Skeletal muscle satellite cell (primary cell): Measurements from ENCODE around the gene ORAI1.
"Not testable (repeated sequence)": the region's sequence is repeated elsewhere in the genome, so short reads cannot be mapped to it uniquely, and the experiment has no call there.

Source experiments
- H3K27me3 ChIP-seq: 2 replicates; pipeline ENCODE4 v1.7.0; 2013; ENCODE audit warnings: low read length; ENCODE audit not compliant: control insufficient read depth, insufficient read depth
- H3K36me3 ChIP-seq: 2 replicates; pipeline ENCODE4 v1.7.0; 2013; ENCODE audit warnings: mild to moderate bottlenecking, control low read depth, low read length; ENCODE audit not compliant: insufficient read depth
- H3K4me1 ChIP-seq: 2 replicates; pipeline ENCODE4 v1.7.0; 2013; ENCODE audit warnings: low read length; ENCODE audit not compliant: control insufficient read depth, insufficient read depth
- H3K4me2 ChIP-seq: 2 replicates; pipeline ENCODE4 v1.7.0; 2013; ENCODE audit warnings: mild to moderate bottlenecking, low read length
- H3K4me3 ChIP-seq: 2 replicates; pipeline ENCODE4 v1.7.0; 2013; ENCODE audit warnings: low read length
- H3K9ac ChIP-seq: 2 replicates; pipeline ENCODE4 v1.7.0; 2013; ENCODE audit warnings: mild to moderate bottlenecking, low read depth, low read length, moderate library complexity
- H3K9me3 ChIP-seq: replicated peaks from 2 replicates; pipeline ENCODE4 v1.7.0; 2013; ENCODE audit warnings: mild to moderate bottlenecking, control low read depth, low read length

Gene ORAI1

DNA sequence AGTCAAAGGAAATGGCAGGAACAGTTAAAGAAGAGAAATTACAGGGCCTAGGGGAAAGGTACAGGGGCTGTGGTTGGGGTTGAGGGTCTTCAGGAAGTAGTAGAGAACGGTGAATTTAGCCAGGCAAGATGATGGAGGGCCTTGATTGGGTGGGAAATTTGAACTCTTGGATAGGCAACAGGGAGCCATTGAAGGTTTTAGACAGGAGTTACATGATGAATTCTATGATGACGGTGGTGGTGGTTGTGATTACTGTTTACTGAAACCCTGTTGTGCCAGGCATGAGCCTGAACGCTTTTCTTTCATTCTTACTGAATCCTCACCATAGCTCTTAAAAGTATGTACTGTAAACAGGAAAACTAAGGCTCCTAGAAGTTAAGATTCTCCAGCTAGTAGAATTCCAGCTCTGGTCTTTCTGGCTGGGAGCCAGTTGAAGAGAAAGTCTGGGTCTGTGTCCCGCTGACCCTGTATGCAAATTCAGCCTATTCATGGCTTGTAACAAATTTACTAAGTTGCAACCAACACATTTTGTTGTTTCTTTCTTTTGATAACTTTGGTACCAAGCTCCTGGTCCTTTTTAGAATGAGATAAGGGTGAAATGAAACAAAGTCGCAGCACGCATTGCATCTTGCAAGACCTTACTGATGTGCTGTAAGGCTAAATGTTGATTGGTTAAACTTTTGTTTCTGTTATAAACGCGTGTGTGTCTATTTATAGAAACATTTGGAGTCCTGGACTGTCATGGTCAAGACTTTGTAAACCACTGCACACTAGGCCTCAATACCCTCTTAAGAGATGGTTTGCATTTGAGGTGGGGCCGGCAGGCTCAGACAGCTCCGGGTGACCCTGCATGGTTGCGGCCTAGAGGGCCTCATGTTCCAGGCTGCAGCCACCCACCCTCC is 6.0 kb downstream of the ORAI1 start:
- Histone ChIP-seq H3K4me2 (no peak overlapping the region), H3K4me3 (no peak overlapping the region), H3K27me3 (no peaks in the 10 kb centered on the region), H3K4me1 (peaks cover 21% of the 10 kb centered on the region), H3K9me3 (no peaks in the 10 kb centered on the region), H3K9ac (no peak overlapping the region), H3K36me3 (no peaks in the 10 kb centered on the region)

DNA sequence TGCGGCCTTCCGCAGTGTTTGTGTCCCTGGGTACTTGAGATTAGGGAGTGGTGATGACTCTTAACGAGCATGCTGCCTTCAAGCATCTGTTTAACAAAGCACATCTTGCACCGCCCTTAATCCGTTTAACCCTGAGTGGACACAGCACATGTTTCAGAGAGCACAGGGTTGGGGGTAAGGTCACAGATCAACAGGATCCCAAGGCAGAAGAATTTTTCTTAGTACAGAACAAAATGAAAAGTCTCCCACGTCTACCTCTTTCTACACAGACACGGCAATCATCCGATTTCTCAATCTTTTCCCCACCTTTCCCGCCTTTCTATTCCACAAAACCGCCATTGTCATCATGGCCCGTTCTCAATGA is 7.5 kb downstream of the ORAI1 start:
- H3K4me3 ChIP-seq, H3K9ac ChIP-seq, H3K9me3 ChIP-seq, H3K4me2 ChIP-seq, H3K36me3 ChIP-seq, H3K27me3 ChIP-seq: not testable (repeated sequence)
- peaks cover 11% of the 10 kb centered on the region for H3K4me1 ChIP-seq

DNA sequence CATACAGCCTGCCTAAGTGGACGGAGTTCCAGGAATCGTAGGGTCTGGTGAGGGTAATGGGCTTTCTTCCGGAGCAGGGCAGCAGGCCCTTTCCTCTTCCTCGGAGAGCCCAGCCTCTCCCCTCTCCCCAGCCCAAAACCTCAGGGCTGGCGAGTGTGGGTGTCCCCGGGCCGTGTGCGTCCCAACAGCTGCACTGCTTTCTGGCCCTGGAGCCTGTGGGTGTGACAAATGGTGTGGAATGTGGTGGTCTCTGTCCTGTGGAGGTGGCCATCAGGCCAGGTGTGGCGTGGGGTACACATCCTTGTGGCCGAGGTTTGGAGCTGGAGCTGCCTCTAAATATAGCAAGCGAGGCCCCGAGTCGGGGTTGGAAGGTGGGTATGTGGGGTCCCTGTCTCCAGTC is 8.5 kb downstream of the ORAI1 start:
- H3K9me3 ChIP-seq = no peaks in the 10 kb centered on the region
- no peak overlapping the region for H3K9ac ChIP-seq
- H3K4me2 ChIP-seq = no peak overlapping the region
- H3K4me3 ChIP-seq = no peak overlapping the region
- H3K36me3 ChIP-seq = no peaks in the 10 kb centered on the region
- H3K27me3 ChIP-seq = no peaks in the 10 kb centered on the region
- peaks cover 4% of the 10 kb centered on the region for H3K4me1 ChIP-seq

DNA sequence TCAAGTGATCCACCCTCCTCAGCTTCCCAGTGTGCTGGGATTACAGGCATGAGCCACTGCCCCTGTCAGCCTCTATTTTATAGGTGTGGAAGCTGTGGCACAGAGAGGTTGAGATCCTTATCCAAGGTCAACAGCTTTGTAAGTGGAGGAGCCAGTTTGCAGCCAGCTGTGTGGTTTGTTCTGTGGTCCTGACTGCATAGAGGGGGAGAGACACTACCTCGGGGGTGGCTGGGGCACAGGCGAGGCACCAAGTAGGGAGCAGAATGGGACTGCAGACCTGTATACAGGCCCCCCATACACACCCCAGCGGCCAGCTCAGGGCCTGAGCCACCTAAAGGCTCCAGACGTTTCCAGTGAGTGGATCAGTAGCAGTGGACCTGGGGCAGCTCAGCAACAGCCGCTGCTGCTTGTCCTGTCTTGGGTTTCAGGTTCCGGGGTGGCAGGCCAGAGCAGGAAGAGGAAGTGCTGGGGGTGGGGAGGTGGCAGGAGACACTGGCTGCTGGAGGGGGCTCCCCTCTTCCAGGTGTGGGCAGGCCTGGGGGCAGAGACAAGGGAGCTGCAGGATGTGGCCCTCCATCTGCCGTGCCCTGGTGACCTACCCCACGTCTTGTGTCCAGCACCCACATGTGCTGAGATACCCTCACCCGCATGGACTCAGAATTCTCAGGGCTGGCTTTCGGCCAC is 11.0 kb downstream of the ORAI1 start:
- Histone ChIP-seq H3K4me3 (no peak overlapping the region), H3K36me3 (peaks cover 4% of the 10 kb centered on the region), H3K4me2 (no peak overlapping the region), H3K27me3 (no peaks in the 10 kb centered on the region), H3K9me3 (no peaks in the 10 kb centered on the region), H3K9ac (no peak overlapping the region), H3K4me1 (peaks cover 3% of the 10 kb centered on the region)

DNA sequence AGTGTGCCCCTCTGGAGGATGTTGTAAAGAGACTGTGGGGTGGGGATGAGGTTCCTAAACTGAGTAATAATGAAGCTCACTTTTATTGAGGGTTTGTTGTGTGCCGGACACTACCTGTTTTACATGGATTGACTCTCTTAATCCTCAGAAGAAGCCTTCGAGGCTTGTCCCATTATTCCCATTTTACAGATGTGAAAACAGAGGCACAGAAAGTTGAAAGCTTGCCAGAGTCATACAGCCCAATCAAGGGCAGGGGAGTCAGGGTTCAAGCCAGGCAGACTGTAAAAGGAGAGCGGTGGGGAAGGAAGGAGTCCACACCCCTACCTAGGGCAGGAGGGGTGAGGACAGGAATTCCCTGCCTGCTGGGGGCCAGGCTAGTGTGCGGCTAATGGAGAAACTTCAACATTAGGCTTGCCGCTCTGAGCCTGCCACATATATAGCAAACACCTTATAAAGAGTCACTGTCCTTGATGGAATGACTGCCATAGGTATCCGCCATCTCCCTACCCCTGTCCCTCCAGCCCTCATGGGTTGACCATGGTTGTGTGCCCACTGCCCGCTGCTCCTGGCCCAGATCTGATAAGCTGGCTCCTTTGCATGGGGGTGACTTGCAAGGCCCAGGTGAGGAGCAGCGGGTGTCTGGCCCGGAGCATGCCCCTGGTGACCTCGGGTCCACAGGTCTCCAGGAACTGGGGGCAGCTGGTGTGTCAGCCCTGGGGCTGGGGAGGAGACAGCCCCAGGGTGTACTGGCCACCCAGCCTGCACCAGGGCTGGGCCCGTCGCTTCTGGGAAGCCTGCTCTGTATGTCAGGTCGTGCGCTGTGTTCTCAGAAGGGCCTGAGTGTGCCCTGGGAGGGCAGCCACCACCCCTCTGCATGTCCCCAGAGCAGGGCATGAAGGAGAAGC is 12.2 kb downstream of the ORAI1 start:
- no peak overlapping the region for H3K4me3 ChIP-seq
- peaks cover 3% of the 10 kb centered on the region for H3K4me1 ChIP-seq
- peaks cover 4% of the 10 kb centered on the region for H3K36me3 ChIP-seq
- no peaks in the 10 kb centered on the region for H3K27me3 ChIP-seq
- no peak overlapping the region for H3K9ac ChIP-seq
- no peaks in the 10 kb centered on the region for H3K9me3 ChIP-seq
- no peak overlapping the region for H3K4me2 ChIP-seq

DNA sequence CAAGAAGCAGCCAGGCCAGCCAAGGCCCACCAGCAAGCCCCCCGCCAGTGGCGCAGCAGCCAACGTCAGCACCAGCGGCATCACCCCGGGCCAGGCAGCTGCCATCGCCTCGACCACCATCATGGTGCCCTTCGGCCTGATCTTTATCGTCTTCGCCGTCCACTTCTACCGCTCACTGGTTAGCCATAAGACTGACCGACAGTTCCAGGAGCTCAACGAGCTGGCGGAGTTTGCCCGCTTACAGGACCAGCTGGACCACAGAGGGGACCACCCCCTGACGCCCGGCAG is 15.0 kb downstream of the ORAI1 start:
- Histone ChIP-seq H3K4me3 (no peak overlapping the region), H3K9me3 (no peaks in the 10 kb centered on the region), H3K27me3 (no peaks in the 10 kb centered on the region), H3K36me3 (peaks cover 4% of the 10 kb centered on the region), H3K9ac (no peak overlapping the region), H3K4me1 (no peaks in the 10 kb centered on the region), H3K4me2 (no peak overlapping the region)

DNA sequence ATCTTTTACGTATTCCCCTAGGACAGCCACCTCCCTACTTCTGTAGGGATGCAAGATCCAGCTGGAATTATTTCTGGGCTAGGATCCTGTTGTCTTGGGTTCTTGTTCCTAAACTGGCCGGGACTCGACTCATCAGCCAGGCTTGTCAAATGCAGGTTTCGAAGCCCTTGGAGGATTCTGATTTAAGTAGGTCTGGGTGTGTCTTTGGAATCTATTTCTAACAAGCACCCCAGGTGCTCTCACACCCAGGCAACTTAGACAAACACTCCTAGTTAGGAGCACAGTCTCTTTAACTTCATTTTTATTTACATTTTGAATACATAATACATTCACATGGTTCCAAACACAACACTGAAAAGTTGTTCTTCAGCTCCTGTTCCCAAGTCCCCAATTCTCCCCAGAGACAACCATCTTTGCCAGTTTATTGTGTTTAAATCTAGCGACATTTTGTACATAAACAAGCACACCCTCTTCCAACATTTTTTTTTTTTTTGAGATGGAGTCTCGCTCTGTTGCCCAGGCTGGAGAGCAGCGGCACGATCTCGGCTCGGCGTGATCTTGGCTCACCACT is 22.2 kb downstream of the ORAI1 start:
- H3K9ac ChIP-seq = no peak overlapping the region
- no peak overlapping the region for H3K4me2 ChIP-seq
- H3K27me3 ChIP-seq = no peaks in the 10 kb centered on the region
- H3K4me3 ChIP-seq = no peak overlapping the region
- H3K4me1 ChIP-seq = no peaks in the 10 kb centered on the region
- H3K36me3 ChIP-seq = no peaks in the 10 kb centered on the region
- no peaks in the 10 kb centered on the region for H3K9me3 ChIP-seq

DNA sequence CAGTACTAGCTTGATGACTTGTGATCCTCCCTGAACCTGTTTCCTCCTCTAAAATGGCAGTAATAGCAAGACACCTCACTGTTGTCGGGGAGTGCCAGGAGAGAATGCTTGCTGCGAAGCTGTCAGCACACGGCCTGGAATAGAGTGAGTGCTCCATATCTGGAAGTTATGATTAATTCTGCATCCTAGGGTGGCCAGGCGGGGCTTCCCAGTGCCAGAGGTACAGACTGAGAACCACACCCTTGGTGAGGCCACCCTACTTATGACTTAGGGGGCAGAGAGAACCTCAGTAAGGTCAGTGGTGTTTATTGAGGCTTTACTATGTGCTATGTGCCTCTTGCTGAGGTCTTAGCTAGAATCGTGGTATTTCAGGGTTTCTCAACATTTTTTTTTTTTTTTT is 23.0 kb downstream of the ORAI1 start:
- no peaks in the 10 kb centered on the region for H3K27me3 ChIP-seq
- no peaks in the 10 kb centered on the region for H3K36me3 ChIP-seq
- no peaks in the 10 kb centered on the region for H3K4me1 ChIP-seq
- no peak overlapping the region for H3K4me2 ChIP-seq
- no peak overlapping the region for H3K9ac ChIP-seq
- no peak overlapping the region for H3K4me3 ChIP-seq
- H3K9me3 ChIP-seq = no peaks in the 10 kb centered on the region

DNA sequence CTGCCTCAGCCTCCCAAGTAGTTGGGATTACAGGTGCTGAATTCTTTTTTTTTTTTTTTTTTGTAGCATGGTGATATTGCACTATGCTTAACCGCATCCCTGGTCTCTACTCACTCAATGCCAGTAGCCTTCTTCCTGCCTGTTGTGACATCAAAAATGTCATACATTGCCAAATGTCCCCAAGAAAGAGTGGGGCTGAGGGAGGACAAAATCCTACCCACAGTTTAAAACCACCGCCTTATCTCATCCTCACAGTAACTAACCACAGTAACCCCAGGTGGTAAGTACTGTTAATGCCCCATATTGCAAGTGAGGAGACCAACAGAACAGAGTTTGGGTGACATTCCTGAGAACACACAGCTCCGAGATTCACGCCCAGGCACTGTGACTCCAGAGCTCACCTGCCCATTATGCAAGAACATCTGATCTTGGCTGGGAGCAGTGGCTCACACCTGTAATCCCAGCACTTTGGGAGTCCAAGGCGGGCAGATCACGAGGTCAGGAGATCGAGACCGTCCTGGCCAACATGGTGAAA is 23.6 kb downstream of the ORAI1 start:
- Histone ChIP-seq H3K27me3 (no peaks in the 10 kb centered on the region), H3K9me3 (no peaks in the 10 kb centered on the region), H3K4me3 (no peak overlapping the region), H3K36me3 (no peaks in the 10 kb centered on the region), H3K9ac (no peak overlapping the region), H3K4me2 (no peak overlapping the region), H3K4me1 (no peaks in the 10 kb centered on the region)

DNA sequence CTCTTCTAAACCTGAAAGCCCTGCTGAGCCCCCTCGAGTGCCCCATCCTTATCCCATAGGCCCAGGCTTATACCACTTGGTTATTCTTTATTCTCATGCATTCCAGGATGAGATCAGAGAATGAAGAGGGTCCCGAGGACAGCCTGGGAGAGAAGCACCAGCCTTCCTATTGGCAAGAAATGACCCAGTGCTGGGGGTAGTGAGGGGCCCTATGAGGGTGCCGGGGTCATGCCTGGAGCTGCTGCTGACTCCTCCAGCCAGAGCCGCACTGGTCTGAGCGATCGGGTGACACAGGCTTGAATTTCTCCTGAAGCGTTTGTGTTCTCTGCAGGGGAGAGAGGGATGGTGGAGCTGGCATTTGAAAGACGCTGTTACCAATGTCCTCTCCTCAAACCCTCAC is 25.0 kb downstream of the ORAI1 start:
- H3K4me1 ChIP-seq = no peaks in the 10 kb centered on the region
- H3K9ac ChIP-seq = no peak overlapping the region

More for the DNA sequence above, 25.0 kb downstream of the ORAI1 start:
- Histone ChIP-seq H3K4me2 (no peak overlapping the region), H3K27me3 (no peaks in the 10 kb centered on the region), H3K9me3 (no peaks in the 10 kb centered on the region), H3K36me3 (no peaks in the 10 kb centered on the region), H3K4me3 (no peak overlapping the region)
